ENCODE results near the gene PPWD1. TPM values are rescaled to one million over a fixed set of nuclear protein-coding genes. Genes with fewer than 3 reads are reported as not detected.

PPWD1 gene
- total and polyA plus RNA-seq, 2 of the 13 experiments (the other 11 are each of a cell fraction or from before 2014, with no cell fraction given), result 7.4 to 44.3 TPM

DNA sequence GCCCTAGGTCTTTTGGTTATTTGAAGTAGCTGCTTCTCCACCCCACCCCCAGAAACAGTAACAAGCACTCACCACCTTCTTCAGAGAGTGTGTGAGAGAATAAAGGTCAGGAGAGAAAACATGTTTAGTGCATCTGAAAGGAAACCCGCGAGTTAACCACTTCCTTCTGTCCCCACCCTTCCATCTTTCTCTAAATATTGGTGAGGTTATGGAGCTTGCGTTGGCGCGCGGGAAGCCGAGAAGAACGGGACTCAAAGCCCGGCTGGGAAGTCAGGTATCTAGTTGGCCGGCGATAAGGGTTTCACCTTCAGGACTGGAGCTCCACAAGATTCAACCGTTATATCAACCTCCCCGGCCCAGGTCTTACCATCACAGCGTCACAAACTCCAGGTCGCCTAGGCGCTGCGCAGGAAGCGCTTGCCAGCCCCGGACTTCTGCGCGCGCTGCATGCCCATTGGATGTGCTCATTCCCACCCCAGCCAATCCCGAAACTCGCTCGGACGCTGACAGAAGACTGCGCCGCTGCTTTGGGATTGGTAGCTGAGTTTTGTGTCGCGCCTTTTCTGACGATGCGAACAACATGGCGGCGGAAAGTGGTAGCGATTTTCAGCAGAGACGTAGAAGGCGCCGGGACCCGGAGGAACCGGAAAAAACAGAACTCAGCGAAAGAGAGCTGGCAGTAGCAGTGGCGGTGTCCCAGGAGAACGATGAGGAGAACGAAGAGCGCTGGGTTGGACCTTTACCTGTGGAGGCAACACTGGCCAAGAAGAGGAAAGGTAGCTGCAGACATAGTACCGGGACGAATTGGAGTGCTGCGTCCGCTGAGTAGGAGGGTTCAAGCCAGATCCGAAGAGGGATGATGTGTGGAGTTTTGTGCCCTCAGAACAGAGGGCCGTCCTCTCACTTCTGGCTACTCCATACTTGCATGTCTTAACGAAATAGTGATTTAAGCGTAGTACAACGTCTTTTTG is at the start of gene PPWD1, which contains the start of gene CENPK (continued):
- TF ChIP-seq HMG20B (CRISPR knock-in tag; conservative IDR thresholded peaks at IDR 0.05) (no peak; the same call in 1 of the 2 replicates), ZFP37 (CRISPR knock-in tag; IDR thresholded peaks at IDR 0.05; ENCODE audit: borderline replicate concordance) (no peak), ZNF709 (CRISPR knock-in tag; IDR thresholded peaks at IDR 0.05) (no peak; the same call in none of the 2 replicates), SSRP1 (CRISPR knock-in tag; IDR thresholded peaks at IDR 0.05) (0 out of 2 replicates have a peak, but pooled peaks have one; percentile 32), BRD4 (CRISPR knock-in tag; IDR thresholded peaks at IDR 0.05) (peak; percentile 59; the same call in 1 of the 2 replicates), FOXC1 (CRISPR knock-in tag; IDR thresholded peaks at IDR 0.05; ENCODE audit: borderline replicate concordance) (peak; percentile 75; the same call in 1 of the 2 replicates), NONO (IDR thresholded peaks at IDR 0.05) (no peak), NONO (CRISPR knock-in tag; conservative IDR thresholded peaks at IDR 0.05) (peak; percentile 68), ZNF160 (CRISPR knock-in tag; IDR thresholded peaks at IDR 0.05) (no peak), NFE2L1 (CRISPR knock-in tag; IDR thresholded peaks at IDR 0.05; ENCODE audit: borderline replicate concordance) (no peak), SRSF4 (IDR thresholded peaks at IDR 0.05; ENCODE audit: low read depth, low read length, poor library complexity, severe bottlenecking) (no peak), ZC3H4 (CRISPR knock-in tag; IDR thresholded peaks at IDR 0.05; ENCODE audit: borderline replicate concordance) (no peak), ZNF83 (CRISPR knock-in tag; IDR thresholded peaks at IDR 0.05; ENCODE audit: borderline replicate concordance) (peak; percentile 39; the same call in 1 of the 2 replicates), CCAR2 (optimal IDR thresholded peaks at IDR 0.05; ENCODE audit: low read depth, low read length) (no peak), RBM39 (IDR thresholded peaks at IDR 0.05; ENCODE audit: low read depth, low read length, poor library complexity, severe bottlenecking) (no peak), ZNF598 (CRISPR knock-in tag; IDR thresholded peaks at IDR 0.05; ENCODE audit: borderline replicate concordance) (peak; percentile 77; the same call in 1 of the 2 replicates)
- TF ChIP-seq, protein P1, sequence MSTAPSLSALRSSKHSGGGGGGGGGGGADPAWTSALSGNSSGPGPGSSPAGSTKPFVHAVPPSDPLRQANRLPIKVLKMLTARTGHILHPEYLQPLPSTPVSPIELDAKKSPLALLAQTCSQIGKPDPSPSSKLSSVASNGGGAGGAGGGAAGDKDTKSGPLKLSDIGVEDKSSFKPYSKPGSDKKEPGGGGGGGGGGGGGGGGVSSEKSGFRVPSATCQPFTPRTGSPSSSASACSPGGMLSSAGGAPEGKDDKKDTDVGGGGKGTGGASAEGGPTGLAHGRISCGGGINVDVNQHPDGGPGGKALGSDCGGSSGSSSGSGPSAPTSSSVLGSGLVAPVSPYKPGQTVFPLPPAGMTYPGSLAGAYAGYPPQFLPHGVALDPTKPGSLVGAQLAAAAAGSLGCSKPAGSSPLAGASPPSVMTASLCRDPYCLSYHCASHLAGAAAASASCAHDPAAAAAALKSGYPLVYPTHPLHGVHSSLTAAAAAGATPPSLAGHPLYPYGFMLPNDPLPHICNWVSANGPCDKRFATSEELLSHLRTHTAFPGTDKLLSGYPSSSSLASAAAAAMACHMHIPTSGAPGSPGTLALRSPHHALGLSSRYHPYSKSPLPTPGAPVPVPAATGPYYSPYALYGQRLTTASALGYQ (CRISPR knock-in tag; IDR thresholded peaks at IDR 0.05), result 0 out of 2 replicates have a peak, but pooled peaks have one; percentile 56
- TF ChIP-seq, protein P2, sequence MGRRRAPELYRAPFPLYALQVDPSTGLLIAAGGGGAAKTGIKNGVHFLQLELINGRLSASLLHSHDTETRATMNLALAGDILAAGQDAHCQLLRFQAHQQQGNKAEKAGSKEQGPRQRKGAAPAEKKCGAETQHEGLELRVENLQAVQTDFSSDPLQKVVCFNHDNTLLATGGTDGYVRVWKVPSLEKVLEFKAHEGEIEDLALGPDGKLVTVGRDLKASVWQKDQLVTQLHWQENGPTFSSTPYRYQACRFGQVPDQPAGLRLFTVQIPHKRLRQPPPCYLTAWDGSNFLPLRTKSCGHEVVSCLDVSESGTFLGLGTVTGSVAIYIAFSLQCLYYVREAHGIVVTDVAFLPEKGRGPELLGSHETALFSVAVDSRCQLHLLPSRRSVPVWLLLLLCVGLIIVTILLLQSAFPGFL (CRISPR knock-in tag; IDR thresholded peaks at IDR 0.05), result no peak
- TF ChIP-seq, protein P3, sequence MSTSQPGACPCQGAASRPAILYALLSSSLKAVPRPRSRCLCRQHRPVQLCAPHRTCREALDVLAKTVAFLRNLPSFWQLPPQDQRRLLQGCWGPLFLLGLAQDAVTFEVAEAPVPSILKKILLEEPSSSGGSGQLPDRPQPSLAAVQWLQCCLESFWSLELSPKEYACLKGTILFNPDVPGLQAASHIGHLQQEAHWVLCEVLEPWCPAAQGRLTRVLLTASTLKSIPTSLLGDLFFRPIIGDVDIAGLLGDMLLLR (CRISPR knock-in tag; IDR thresholded peaks at IDR 0.05), result no peak
- TF ChIP-seq, protein P4, sequence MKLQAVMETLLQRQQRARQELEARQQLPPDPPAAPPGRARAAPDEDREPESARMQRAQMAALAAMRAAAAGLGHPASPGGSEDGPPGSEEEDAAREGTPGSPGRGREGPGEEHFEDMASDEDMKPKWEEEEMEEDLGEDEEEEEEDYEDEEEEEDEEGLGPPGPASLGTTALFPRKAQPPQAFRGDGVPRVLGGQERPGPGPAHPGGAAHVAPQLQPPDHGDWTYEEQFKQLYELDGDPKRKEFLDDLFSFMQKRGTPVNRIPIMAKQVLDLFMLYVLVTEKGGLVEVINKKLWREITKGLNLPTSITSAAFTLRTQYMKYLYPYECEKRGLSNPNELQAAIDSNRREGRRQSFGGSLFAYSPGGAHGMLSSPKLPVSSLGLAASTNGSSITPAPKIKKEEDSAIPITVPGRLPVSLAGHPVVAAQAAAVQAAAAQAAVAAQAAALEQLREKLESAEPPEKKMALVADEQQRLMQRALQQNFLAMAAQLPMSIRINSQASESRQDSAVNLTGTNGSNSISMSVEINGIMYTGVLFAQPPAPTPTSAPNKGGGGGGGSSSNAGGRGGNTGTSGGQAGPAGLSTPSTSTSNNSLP (IDR thresholded peaks at IDR 0.05; ENCODE audit: low read depth, low read length), result no peak
- TF ChIP-seq, protein P5, sequence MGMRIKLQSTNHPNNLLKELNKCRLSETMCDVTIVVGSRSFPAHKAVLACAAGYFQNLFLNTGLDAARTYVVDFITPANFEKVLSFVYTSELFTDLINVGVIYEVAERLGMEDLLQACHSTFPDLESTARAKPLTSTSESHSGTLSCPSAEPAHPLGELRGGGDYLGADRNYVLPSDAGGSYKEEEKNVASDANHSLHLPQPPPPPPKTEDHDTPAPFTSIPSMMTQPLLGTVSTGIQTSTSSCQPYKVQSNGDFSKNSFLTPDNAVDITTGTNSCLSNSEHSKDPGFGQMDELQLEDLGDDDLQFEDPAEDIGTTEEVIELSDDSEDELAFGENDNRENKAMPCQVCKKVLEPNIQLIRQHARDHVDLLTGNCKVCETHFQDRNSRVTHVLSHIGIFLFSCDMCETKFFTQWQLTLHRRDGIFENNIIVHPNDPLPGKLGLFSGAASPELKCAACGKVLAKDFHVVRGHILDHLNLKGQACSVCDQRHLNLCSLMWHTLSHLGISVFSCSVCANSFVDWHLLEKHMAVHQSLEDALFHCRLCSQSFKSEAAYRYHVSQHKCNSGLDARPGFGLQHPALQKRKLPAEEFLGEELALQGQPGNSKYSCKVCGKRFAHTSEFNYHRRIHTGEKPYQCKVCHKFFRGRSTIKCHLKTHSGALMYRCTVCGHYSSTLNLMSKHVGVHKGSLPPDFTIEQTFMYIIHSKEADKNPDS (CRISPR knock-in tag; IDR thresholded peaks at IDR 0.05), result no peak

All from HepG2 (cell line).